ENCODE measurements around the gene NDUFV3.
A peak's percentile ranks its signal among the peaks of the same experiment; 100 is the strongest.
"Not testable (repeated sequence)": the region's sequence is repeated elsewhere in the genome, so short reads cannot be mapped to it uniquely, and the experiment has no call there.

Gene NDUFV3

GRCh38 chr21:42931560-42932235 is 38.6 kb downstream of the NDUFV3 start:
- no peak for DNase-seq (ENCODE audit: extremely low read depth, low read depth)
- no peak for TF ChIP-seq CTCF (IDR thresholded peaks at IDR 0.05; ENCODE audit: low read depth, low read length, missing control alignments)

GRCh38 chr21:42932378-42933136 is 39.4 kb downstream of the NDUFV3 start:
- DNase-seq (ENCODE audit: extremely low read depth, low read depth); H3K4me3 ChIP-seq (replicated peaks; ENCODE audit: low read depth, low read length): not testable (repeated sequence)

More at GRCh38 chr21:42931560-42932235, 38.6 kb downstream of the NDUFV3 start:
- no peak overlapping the region for H3K4me3 ChIP-seq (replicated peaks; ENCODE audit: low read depth, low read length)

DNA sequence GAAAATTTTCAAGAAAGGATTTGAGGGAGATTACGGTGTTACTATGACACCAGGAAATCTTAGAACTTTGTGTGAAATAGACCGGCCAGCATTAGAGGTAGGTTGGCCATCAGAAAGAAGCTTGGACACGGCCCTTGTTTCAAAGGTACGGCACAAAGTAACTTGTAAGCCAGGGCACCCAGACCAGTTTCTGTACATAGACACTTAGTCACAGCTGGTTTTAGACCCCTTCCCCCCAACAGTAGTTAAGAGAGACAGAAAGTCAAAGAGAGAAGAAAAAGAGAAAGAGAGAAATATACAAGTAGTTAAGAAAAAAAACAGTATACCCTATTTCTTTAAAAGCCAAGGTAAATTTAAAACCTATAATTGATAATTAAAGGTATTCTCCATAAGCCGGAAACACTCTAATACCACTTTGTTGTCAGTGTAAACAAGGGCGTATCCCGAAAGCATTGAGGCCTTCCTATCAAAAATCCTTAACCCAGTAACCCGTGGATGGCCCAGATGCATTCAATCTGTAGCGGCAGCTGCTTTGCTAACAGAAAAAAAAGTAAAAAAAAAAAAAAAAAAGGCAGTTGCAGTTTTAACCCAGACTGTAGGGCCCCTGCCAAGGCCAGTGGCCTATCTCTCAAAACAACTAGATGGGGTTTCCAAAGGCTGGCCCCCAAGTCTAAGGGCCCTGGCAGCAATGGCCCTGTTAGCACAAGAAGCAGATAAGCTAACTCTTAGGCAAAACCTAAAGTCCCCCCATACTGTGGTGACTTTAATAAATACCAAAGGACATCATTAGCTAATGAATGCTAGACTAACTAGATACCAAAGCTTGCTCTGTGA is 40.2 kb downstream of the NDUFV3 start:
- not testable (repeated sequence) for H3K4me3 ChIP-seq (replicated peaks; ENCODE audit: low read depth, low read length); DNase-seq (ENCODE audit: extremely low read depth, low read depth)

GRCh38 chr21:42933973-42934372 is 40.9 kb downstream of the NDUFV3 start:
- H3K4me3 ChIP-seq (replicated peaks; ENCODE audit: low read depth, low read length); DNase-seq (ENCODE audit: extremely low read depth, low read depth): not testable (repeated sequence)

GRCh38 chr21:42936360-42936759 is 43.3 kb downstream of the NDUFV3 start:
- H3K4me3 ChIP-seq (replicated peaks; ENCODE audit: low read depth, low read length), result not testable (repeated sequence)

DNA sequence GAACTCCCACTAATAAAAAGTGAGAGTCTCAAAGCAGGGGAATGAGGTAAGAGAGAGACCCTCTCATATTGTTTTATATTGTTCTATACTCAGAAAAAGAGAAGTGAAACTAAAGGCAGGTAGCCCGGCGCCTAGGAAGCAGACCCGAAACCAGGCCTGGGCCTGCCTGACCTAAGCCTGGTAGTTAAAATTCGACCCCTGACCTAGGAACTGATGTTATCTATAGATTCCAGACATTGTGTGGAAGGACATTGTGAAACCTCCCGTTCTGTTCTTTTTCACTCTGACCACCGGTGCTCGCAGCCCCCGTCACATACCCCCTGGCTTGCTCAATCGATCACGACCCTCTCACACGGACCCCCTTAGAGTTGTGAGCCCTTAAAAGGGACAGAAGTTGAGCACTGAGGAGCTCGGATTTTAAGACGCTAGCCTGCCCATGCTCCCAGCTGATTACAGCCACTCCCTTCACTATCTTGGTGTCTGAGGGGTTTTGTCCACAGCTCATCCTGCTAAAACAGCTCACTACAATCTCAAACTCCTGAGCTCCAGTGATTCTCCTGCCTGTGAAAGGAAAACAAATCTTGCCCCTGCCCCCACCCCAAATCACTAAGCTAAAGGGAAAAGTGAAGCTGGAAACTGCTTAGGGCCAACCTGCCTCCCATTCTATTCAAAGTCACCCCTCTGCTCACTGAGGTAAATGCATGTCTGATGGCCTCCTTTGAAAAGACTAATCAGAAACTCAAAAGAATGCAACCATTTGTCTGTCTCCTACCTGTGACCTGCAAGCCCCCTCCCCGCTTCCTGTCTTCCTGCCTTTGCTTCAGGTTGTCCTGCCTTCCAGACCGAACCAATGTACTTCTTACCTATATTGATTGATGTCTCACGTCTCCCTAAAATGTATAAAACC is 44.2 kb downstream of the NDUFV3 start:
- not testable (repeated sequence) for DNase-seq (ENCODE audit: extremely low read depth, low read depth)

More at GRCh38 chr21:42936360-42936759, 43.3 kb downstream of the NDUFV3 start:
- DNase-seq (ENCODE audit: extremely low read depth, low read depth), result not testable (repeated sequence)

GRCh38 chr21:42937960-42938605 is 45.0 kb downstream of the NDUFV3 start:
- DNase-seq (ENCODE audit: extremely low read depth, low read depth), result no peak
- no peak overlapping the region for H3K4me3 ChIP-seq (replicated peaks; ENCODE audit: low read depth, low read length)
- no peak for TF ChIP-seq CTCF (IDR thresholded peaks at IDR 0.05; ENCODE audit: low read depth, low read length, missing control alignments)

More for the DNA sequence above, 44.2 kb downstream of the NDUFV3 start:
- not testable (repeated sequence) for H3K4me3 ChIP-seq (replicated peaks; ENCODE audit: low read depth, low read length)

DNA sequence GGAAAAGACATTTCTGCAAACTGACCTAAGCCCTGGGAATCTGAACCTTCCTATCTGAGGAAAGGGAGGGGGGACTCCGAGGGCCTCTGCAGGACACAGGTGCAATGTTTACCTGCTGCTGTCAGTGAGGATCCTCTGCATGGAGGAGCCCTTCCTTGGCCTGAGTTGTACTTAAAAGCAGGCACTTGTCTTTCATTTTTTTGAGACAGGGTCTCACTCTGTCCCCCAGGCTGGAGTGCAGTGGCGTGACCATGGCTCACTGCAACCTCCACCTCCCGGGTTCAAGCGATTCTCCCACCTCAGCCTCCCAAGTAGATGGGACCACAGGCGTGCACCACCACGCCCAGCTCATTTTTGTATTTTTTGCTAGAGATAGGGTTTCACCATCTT is 45.5 kb downstream of the NDUFV3 start:
- DNase-seq (ENCODE audit: extremely low read depth, low read depth); H3K4me3 ChIP-seq (replicated peaks; ENCODE audit: low read depth, low read length): not testable (repeated sequence)

DNA sequence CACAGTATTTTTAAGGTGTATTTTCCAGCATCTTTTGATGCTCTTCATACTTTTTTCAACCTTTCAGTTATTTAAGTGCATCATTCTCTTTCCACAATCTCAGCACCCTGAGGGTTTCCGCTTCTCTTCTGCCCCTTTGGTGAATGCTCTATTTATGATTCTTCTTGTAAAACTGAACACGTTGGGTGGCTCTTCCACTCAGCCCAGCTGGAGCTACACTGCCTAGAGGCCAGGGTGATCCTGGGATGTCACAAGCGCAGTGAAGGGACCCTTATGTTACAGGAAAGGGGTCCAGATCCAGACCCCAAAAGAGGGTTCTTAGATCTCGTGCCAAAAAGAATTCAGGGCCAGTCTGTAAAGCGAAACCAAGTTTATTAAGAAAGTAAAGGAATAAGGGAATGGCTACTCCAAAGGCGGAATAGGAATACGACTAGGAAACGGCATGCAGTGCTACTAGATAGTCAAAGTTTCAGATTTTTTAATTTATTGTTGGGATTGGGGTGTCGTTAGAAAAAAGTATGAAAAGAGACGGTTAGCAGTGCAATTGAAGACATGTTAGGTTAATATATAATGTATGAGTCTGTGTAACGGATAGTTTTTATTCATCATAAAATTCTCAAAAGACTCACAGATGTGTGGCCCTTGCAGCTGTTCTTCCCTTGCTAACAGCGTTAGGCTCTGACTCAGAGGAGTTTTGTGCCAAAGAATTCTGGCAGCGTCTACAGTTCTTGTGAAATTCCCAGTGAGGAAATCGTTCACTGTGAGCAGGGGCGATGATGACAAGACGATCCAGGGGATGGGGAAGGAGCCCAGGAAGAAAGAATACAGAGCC is 46.7 kb downstream of the NDUFV3 start:
- no peak for TF ChIP-seq CTCF (IDR thresholded peaks at IDR 0.05; ENCODE audit: low read depth, low read length, missing control alignments)
- peak overlapping the region; percentile 26; the same call in 1 of the 2 replicates for H3K4me3 ChIP-seq (replicated peaks; ENCODE audit: low read depth, low read length)
- peak; percentile 94 for DNase-seq (ENCODE audit: extremely low read depth, low read depth)

Measured in HFF-Myc (cell line).